OCI-LY7 (cell line): Measurements from ENCODE around the gene KIAA1217. TPM values are rescaled to one million over a fixed set of nuclear protein-coding genes. Genes with fewer than 3 reads are reported as not detected.

Source experiments
- BruUV-seq: library from RNA; stranded (reverse); fragments of 400-500 nt; replicated peaks from 2 replicates; lab custom pipeline; 2021; lab: Mats Ljungman, UMichigan
- CTCF ChIA-PET: fragments of 300-600 bp; sonication (Branson Sonifier 250); formaldehyde crosslinking; loops from one replicate; lab custom pipeline; 2022; ENCODE audit warnings: antibody characterized with exemption; ENCODE audit not compliant: unreplicated experiment; lab: Charles Lee
- POLR2A ChIA-PET: fragments of 300-600 bp; sonication (Branson Sonifier 250); formaldehyde crosslinking; loops from one replicate; lab custom pipeline; 2022; ENCODE audit warnings: antibody characterized with exemption; lab: Charles Lee
- DNase-seq: peaks from one replicate; pipeline ENCODE4 v3.0.0-alpha.2; 2015; ENCODE audit warnings: low spot score
- H2AFZ ChIP-seq: fragments of 200-600 bp; sonication (generic), shearing (Covaris generic); 2 replicates; pipeline ENCODE4 v1.6.1; 2014; ENCODE audit warnings: mild to moderate bottlenecking, antibody characterized with exemption, low read length, moderate library complexity
- H3K27ac ChIP-seq: fragments of 200-600 bp; sonication (generic); 2 replicates; pipeline ENCODE4 v1.5.1; 2014; ENCODE audit warnings: mixed run types, low read depth, mild to moderate bottlenecking, moderate library complexity, low read length, inconsistent platforms; ENCODE audit not compliant: poor library complexity, severe bottlenecking
- H3K36me3 ChIP-seq: fragments of 200-600 bp; sonication (generic); 2 replicates; pipeline ENCODE4 v1.6.1; 2014; ENCODE audit warnings: mild to moderate bottlenecking, antibody characterized with exemption, low read length, moderate library complexity, mixed read lengths; ENCODE audit not compliant: insufficient read depth
- H3K4me1 ChIP-seq: fragments of 200-600 bp; sonication (generic); 2 replicates; pipeline ENCODE4 v1.5.1; 2014; ENCODE audit warnings: mild to moderate bottlenecking, low read length; ENCODE audit not compliant: insufficient read depth, poor library complexity, severe bottlenecking
- H3K4me2 ChIP-seq: fragments of 200-600 bp; sonication (generic); 2 replicates; pipeline ENCODE4 v1.6.1; 2014; ENCODE audit warnings: mild to moderate bottlenecking, low read length
- H3K4me3 ChIP-seq: fragments of 200-600 bp; sonication (generic); 2 replicates; pipeline ENCODE4 v1.5.1; 2014; ENCODE audit warnings: mild to moderate bottlenecking, low read depth, low read length; ENCODE audit not compliant: poor library complexity, severe bottlenecking
- H3K79me2 ChIP-seq: fragments of 200-600 bp; sonication (generic); 2 replicates; pipeline ENCODE4 v1.6.1; 2016; ENCODE audit warnings: low read depth, mild to moderate bottlenecking, low read length, moderate library complexity, mixed read lengths; ENCODE audit not compliant: insufficient read depth
- H3K9me2 ChIP-seq: fragments of 200-600 bp; sonication (generic); 2 replicates; pipeline ENCODE4 v1.6.1; 2016; ENCODE audit warnings: mild to moderate bottlenecking, low read length, mixed read lengths; ENCODE audit not compliant: insufficient read depth
- H3K9me3 ChIP-seq: fragments of 200-600 bp; sonication (generic); 2 replicates; pipeline ENCODE4 v1.6.1; 2014; ENCODE audit warnings: mild to moderate bottlenecking, mixed run types, low read length, mixed read lengths
- H4K20me1 ChIP-seq: fragments of 200-600 bp; sonication (generic); 2 replicates; pipeline ENCODE4 v1.6.1; 2014; ENCODE audit warnings: mild to moderate bottlenecking, antibody characterized with exemption, low read length, moderate library complexity, mixed read lengths; ENCODE audit not compliant: insufficient read depth
- CTCF ChIP-seq: fragments of 200-600 bp; sonication (generic); conservative IDR thresholded peaks from 2 replicates; pipeline ENCODE4 v1.5.1; 2014; ENCODE audit warnings: mild to moderate bottlenecking, antibody characterized with exemption, low read length, moderate library complexity, mixed read lengths
- EZH2phosphoT487 ChIP-seq: fragments of 200-600 bp; sonication (generic); IDR thresholded peaks from 2 replicates; pipeline ENCODE4 v1.6.1; 2018; ENCODE audit warnings: low read depth, borderline replicate concordance, mild to moderate bottlenecking, mixed run types, antibody characterized with exemption, low read length, moderate library complexity, mixed read lengths
- intact Hi-C: fragments of 100-400 bp; cut with micrococcal nuclease; formaldehyde crosslinking; loops from one replicate; pipeline ENCODE4 v1.10.0; 2022; ENCODE audit not compliant: unreplicated experiment
- total RNA-seq, 2 experiments: library from RNA; depleted of rRNA in 1 of 2; stranded (reverse); fragments of >200 nt in 1 of 2; shearing (Covaris generic) in 1 of 2; gene quantifications; 2 replicates each; pipeline ENCODE4 v1.2.3, GENCODE V29; 2014 to 2022

KIAA1217 gene
- total RNA-seq, 2 experiments from 2014 or later: not detected

DNA sequence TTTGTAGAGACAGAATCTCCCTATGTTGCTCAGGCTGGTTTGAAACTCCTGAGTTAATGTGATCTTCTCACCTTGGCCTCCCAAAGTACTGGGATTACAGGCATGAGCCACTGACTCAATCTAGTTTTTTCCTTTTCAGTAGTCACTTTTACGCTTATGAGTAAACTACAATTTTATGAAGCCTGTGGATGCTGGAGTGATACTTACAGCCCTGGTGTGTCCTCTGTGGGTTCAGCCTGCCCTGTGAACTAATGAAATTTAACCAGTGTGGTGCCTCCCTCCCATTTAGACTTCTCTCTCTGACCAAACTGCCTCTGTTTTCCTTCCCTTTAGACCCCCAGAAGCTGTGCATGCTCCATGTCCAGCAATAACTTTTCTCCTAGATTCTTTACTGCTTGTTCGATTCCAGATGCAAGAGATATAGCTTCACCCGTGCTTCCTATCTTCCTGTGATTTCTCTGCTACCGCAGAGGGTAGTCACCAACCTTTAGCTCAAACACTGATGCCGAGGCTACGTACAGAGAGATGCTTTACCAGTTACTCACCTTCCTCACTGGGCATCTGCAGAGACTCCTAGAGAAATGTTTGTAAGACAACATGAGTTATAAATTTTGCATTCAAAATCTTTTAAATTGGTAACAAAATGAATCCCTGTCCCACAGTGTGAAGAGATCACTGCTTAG lies 90.8 kb downstream of the KIAA1217 start:
- Histone ChIP-seq H4K20me1 (no peaks in the 10 kb centered on the region), H3K4me1 (no peaks in the 10 kb centered on the region), H2AFZ (no peak overlapping the region), H3K9me3 (no peaks in the 10 kb centered on the region), H3K9me2 (no peaks in the 10 kb centered on the region), H3K79me2 (no peaks in the 10 kb centered on the region), H3K36me3 (no peaks in the 10 kb centered on the region), H3K4me2 (no peak overlapping the region), H3K4me3 (no peak overlapping the region), H3K27ac (no peak overlapping the region)
- ChIA-PET CTCF (no interaction called here), POLR2A (interaction anchor here (0.6 kb wide), 1 partner anchor 734 kb away, joined by 3 read pairs; no protein-coding TSS in a partner anchor)
- no TSS peak for BruUV-seq
- no peak for TF ChIP-seq CTCF
- TF ChIP-seq EZH2phosphoT487: no peak
- DNase-seq: no peak
- intact Hi-C loops: no loop called here

GRCh38 chr10:24303522-24304310 lies 94.8 kb downstream of the KIAA1217 start:
- BruUV-seq: no TSS peak
- Histone ChIP-seq H3K9me2 (no peaks in the 10 kb centered on the region), H3K4me1 (no peaks in the 10 kb centered on the region), H3K4me3 (no peak overlapping the region), H2AFZ (no peak overlapping the region), H3K36me3 (no peaks in the 10 kb centered on the region), H3K9me3 (no peaks in the 10 kb centered on the region), H3K4me2 (no peak overlapping the region), H3K79me2 (no peaks in the 10 kb centered on the region), H3K27ac (no peak overlapping the region), H4K20me1 (no peaks in the 10 kb centered on the region)
- no peak for DNase-seq
- TF ChIP-seq CTCF (no peak), EZH2phosphoT487 (no peak)
- CTCF ChIA-PET: no interaction called here
- intact Hi-C loops: no loop called here
- POLR2A ChIA-PET: interaction anchor here (0.7 kb wide), 1 partner anchor 245 kb away, joined by 5 read pairs; no protein-coding TSS in a partner anchor
